Measurements from ENCODE around the gene NR3C2. TPM values are rescaled to one million over a fixed set of nuclear protein-coding genes. Genes with fewer than 3 reads are reported as not detected.

The NR3C2 gene
- total and polyA plus RNA-seq, 2 experiments from 2014 or later = 1.2 to 3.0 TPM

DNA sequence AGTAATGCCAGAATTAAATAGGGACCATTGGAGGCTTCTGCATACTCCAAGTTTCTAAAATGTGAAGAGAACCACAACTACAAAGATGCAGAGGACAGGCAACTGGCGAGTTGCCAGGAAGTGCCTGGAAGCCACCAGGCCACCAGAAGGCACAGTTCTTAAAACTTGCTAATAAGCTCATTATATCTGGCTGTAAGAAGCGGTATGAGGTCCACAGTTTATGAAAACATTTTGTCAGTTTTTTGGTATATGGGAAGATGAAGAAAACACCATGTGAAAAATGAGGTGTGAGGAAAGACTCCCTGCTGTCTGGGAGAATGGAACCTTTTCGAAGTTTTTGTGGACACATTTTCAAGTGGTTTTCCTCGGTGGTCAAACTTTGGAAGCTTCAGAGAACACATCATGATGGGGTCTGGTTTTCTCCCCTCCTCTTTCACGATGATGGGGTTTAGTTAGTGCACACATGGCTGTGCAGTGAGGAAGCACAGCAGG lies 202.7 kb downstream of the NR3C2 start (continued):
- TF ChIP-seq, protein P1, sequence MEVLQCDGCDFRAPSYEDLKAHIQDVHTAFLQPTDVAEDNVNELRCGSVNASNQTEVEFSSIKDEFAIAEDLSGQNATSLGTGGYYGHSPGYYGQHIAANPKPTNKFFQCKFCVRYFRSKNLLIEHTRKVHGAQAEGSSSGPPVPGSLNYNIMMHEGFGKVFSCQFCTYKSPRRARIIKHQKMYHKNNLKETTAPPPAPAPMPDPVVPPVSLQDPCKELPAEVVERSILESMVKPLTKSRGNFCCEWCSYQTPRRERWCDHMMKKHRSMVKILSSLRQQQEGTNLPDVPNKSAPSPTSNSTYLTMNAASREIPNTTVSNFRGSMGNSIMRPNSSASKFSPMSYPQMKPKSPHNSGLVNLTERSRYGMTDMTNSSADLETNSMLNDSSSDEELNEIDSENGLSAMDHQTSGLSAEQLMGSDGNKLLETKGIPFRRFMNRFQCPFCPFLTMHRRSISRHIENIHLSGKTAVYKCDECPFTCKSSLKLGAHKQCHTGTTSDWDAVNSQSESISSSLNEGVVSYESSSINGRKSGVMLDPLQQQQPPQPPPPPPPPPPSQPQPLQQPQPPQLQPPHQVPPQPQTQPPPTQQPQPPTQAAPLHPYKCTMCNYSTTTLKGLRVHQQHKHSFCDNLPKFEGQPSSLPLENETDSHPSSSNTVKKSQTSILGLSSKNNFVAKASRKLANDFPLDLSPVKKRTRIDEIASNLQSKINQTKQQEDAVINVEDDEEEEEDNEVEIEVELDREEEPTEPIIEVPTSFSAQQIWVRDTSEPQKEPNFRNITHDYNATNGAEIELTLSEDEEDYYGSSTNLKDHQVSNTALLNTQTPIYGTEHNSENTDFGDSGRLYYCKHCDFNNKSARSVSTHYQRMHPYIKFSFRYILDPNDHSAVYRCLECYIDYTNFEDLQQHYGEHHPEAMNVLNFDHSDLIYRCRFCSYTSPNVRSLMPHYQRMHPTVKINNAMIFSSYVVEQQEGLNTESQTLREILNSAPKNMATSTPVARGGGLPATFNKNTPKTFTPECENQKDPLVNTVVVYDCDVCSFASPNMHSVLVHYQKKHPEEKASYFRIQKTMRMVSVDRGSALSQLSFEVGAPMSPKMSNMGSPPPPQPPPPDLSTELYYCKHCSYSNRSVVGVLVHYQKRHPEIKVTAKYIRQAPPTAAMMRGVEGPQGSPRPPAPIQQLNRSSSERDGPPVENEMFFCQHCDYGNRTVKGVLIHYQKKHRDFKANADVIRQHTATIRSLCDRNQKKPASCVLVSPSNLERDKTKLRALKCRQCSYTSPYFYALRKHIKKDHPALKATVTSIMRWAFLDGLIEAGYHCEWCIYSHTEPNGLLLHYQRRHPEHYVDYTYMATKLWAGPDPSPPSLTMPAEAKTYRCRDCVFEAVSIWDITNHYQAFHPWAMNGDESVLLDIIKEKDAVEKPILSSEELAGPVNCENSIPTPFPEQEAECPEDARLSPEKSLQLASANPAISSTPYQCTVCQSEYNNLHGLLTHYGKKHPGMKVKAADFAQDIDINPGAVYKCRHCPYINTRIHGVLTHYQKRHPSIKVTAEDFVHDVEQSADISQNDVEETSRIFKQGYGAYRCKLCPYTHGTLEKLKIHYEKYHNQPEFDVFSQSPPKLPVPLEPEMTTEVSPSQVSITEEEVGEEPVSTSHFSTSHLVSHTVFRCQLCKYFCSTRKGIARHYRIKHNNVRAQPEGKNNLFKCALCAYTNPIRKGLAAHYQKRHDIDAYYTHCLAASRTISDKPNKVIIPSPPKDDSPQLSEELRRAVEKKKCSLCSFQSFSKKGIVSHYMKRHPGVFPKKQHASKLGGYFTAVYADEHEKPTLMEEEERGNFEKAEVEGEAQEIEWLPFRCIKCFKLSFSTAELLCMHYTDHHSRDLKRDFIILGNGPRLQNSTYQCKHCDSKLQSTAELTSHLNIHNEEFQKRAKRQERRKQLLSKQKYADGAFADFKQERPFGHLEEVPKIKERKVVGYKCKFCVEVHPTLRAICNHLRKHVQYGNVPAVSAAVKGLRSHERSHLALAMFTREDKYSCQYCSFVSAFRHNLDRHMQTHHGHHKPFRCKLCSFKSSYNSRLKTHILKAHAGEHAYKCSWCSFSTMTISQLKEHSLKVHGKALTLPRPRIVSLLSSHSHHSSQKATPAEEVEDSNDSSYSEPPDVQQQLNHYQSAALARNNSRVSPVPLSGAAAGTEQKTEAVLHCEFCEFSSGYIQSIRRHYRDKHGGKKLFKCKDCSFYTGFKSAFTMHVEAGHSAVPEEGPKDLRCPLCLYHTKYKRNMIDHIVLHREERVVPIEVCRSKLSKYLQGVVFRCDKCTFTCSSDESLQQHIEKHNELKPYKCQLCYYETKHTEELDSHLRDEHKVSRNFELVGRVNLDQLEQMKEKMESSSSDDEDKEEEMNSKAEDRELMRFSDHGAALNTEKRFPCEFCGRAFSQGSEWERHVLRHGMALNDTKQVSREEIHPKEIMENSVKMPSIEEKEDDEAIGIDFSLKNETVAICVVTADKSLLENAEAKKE (CRISPR knock-in tag; IDR thresholded peaks at IDR 0.05) = no peak

DNA sequence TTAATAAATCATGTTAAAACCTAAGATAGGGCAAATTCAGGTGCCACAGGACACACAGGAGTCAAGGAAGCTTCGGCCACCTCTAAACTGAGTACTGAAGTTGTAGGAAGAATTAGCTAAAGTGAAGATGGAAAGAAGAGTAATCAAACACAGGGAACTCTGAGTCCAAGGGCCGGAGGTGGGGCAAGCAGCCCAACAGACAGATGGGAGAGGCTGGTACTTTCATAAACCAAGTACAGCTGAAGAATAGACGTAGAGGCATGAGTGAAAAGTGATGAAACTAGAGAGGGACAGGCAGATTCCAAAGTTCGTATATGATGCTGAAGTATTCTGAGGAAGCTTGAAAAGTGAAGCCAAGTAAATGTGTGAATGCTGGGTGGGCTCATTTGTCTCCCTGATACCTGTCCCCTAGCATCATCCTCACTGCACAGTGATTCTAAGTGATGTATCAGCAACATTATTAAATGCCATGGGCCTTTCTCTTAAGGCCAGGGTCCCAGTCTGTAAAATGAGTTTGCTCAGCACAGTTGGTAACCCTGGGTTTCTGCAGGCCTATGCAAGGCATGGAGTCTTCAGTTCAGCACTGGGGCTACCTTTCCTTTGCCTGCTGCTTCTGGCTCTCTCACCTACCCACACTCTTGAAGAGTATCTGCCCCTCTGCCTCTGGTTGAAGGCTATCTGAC lies 203.3 kb downstream of the NR3C2 start:
- H3K4me3 ChIP-seq = no peak overlapping the region
- H3K4me3 Mint-ChIP-seq = no peak overlapping the region
- no peak for TF ChIP-seq ZNF114 (CRISPR knock-in tag; IDR thresholded peaks at IDR 0.05)
- TF ChIP-seq NANOG (IDR thresholded peaks at IDR 0.05; ENCODE audit: borderline replicate concordance) = no peak
- no peak for TF ChIP-seq JUNB (IDR thresholded peaks at IDR 0.05; ENCODE audit: unreplicated experiment)
- TF ChIP-seq EZH2phosphoT487 (IDR thresholded peaks at IDR 0.05; ENCODE audit: unreplicated experiment) = no peak
- H2AFZ ChIP-seq = no peak overlapping the region
- H3K9me3 Mint-ChIP-seq = no peaks in the 10 kb centered on the region
- H3F3A ChIP-seq (replicated peaks; ENCODE audit: low read depth) = no peaks in the 10 kb centered on the region
- no peaks in the 10 kb centered on the region for H3K36me3 Mint-ChIP-seq (ENCODE audit: low read depth)
- H3K27me3 ChIP-seq (ENCODE audit: insufficient read depth) = no peaks in the 10 kb centered on the region
- ATAC-seq (no peak), DNase-seq (ENCODE audit: low spot score) (no peak)
- no peaks in the 10 kb centered on the region for H3K4me1 Mint-ChIP-seq
- H3K36me3 ChIP-seq (ENCODE audit: insufficient read depth) = no peaks in the 10 kb centered on the region
- H3K4me1 ChIP-seq (ENCODE audit: insufficient read depth) = no peaks in the 10 kb centered on the region
- no peaks in the 10 kb centered on the region for H4K20me1 ChIP-seq (replicated peaks; ENCODE audit: insufficient read depth)
- no peak overlapping the region; the same call in 1 of the 2 replicates for H3K27ac Mint-ChIP-seq
- H3K79me2 ChIP-seq (replicated peaks; ENCODE audit: insufficient read depth) = no peaks in the 10 kb centered on the region
- H3K27ac ChIP-seq (ENCODE audit: low read depth) = no peak overlapping the region
- peaks cover 3% of the 10 kb centered on the region for H3K27me3 Mint-ChIP-seq (ENCODE audit: insufficient read depth, low read depth, poor library complexity)
- no peaks in the 10 kb centered on the region for H3K9me2 ChIP-seq (ENCODE audit: insufficient read depth)
- H3K4me2 ChIP-seq = no peak overlapping the region
